DOHH2 (cell line): Measurements from ENCODE around the gene BOLA3.
A peak's percentile ranks its signal among the peaks of the same experiment; 100 is the strongest.

Source experiments
- H3F3A ChIP-seq: fragments of 200-600 bp; sonication (generic), shearing (Covaris generic); 2 replicates; pipeline ENCODE4 v1.6.0; 2016; ENCODE audit warnings: antibody characterized with exemption, mild to moderate bottlenecking; ENCODE audit not compliant: control insufficient read depth, insufficient read depth
- H3K27ac ChIP-seq: fragments of 200-600 bp; sonication (generic); 2 replicates; pipeline ENCODE4 v1.5.1; 2014; ENCODE audit warnings: low read depth, mild to moderate bottlenecking, low read length, moderate library complexity
- H3K27me3 ChIP-seq: fragments of 200-600 bp; sonication (generic); 2 replicates; pipeline ENCODE4 v1.6.1; 2014; ENCODE audit warnings: mild to moderate bottlenecking, low read length, mixed read lengths; ENCODE audit not compliant: control insufficient read depth
- H3K36me3 ChIP-seq: fragments of 200-600 bp; sonication (generic); 2 replicates; pipeline ENCODE4 v1.6.1; 2014; ENCODE audit warnings: mild to moderate bottlenecking, low read length, moderate library complexity, mixed read lengths; ENCODE audit not compliant: control insufficient read depth
- H3K4me1 ChIP-seq: fragments of 200-600 bp; sonication (generic); 2 replicates; pipeline ENCODE4 v1.6.1; 2014; ENCODE audit warnings: mild to moderate bottlenecking, low read length, mixed read lengths; ENCODE audit not compliant: control insufficient read depth
- H3K4me2 ChIP-seq: fragments of 200-600 bp; sonication (generic); 2 replicates; pipeline ENCODE4 v1.6.0; 2014; ENCODE audit warnings: mild to moderate bottlenecking, low read length, moderate library complexity
- H3K4me3 ChIP-seq: fragments of 200-600 bp; sonication (generic); 2 replicates; pipeline ENCODE4 v1.5.1; 2014; ENCODE audit warnings: mild to moderate bottlenecking, low read length, mixed read lengths
- H3K79me2 ChIP-seq: fragments of 200-600 bp; sonication (generic); 2 replicates; pipeline ENCODE4 v1.6.1; 2014; ENCODE audit warnings: mild to moderate bottlenecking, low read length, mixed read lengths; ENCODE audit not compliant: control insufficient read depth
- H3K9me2 ChIP-seq: fragments of 200-600 bp; sonication (generic); replicated peaks from 2 replicates; pipeline ENCODE4 v1.6.1; 2014; ENCODE audit warnings: mild to moderate bottlenecking, low read length, mixed read lengths; ENCODE audit not compliant: control insufficient read depth
- H3K9me3 ChIP-seq: fragments of 200-600 bp; sonication (generic); 2 replicates; pipeline ENCODE4 v1.6.1; 2014; ENCODE audit warnings: antibody characterized with exemption, low read length, mixed read lengths; ENCODE audit not compliant: control insufficient read depth, insufficient read depth
- H4K20me1 ChIP-seq: fragments of 200-600 bp; sonication (generic); 2 replicates; pipeline ENCODE4 v1.6.0; 2014; ENCODE audit warnings: low read depth, mild to moderate bottlenecking, antibody characterized with exemption, low read length, moderate library complexity; ENCODE audit not compliant: control insufficient read depth, insufficient read depth
- EZH2phosphoT487 ChIP-seq: fragments of 200-600 bp; sonication (generic); IDR thresholded peaks from 2 replicates; pipeline ENCODE4 v1.6.1; 2017; ENCODE audit warnings: borderline replicate concordance, mild to moderate bottlenecking, antibody characterized with exemption, low read length, moderate library complexity, mixed read lengths
- TF ChIP-seq, protein P1 (sequence below): fragments of 200-600 bp; sonication (generic); IDR thresholded peaks from one replicate; pipeline ENCODE4 v1.5.1; 2014; ENCODE audit warnings: antibody characterized with exemption, mild to moderate bottlenecking, low read depth, low read length; ENCODE audit not compliant: poor library complexity, severe bottlenecking

Gene BOLA3

DNA sequence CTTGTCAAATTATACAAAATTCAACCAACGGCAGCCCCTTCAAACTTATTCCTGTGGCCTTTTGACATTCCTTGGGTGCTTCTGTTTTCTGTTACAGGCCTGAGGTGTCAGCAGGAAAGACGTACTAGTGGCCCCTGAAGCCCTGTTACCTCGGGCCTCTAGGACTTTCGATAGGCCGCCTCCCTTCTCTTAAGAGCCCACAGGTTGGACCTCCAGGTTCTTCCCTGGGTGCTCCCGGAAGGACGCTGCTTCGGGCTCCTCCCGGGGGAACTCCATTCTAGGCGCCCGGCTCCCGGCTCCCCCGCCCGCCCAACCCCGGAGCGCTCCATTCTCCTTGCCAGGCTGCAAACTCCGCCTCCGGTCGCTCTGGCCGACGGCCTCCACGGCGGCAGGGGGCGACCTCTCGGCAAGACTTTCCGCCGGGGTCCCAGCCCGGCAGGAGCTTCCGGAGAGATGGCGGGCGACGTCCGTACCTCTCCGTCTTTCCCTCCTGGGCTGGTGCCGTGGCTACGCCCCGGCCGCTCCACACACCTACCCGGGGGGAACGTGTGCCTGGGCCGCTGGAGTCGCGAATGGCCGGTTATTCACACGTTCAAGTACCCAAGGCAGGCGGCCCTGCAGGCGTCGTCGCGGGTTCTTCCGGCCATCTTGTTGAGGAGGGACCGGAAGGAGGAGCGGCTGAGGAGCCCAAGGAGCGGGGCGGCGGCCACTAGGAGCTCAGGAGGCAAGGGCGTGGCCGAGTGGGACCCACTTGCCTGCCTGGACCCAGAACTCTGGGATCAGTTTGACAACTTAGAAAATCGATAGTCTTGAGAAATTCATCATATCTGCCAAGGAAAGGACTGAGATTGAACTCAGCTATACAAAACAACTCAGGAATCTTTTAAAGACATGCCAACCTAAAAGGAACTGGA is 27.5 kb downstream of the BOLA3 start:
- no peaks in the 10 kb centered on the region; the same call in 1 of the 2 replicates for H3F3A ChIP-seq
- peaks cover 9% of the 10 kb centered on the region for H3K4me1 ChIP-seq
- H3K4me2 ChIP-seq, result peak overlapping the region; percentile 70

DNA sequence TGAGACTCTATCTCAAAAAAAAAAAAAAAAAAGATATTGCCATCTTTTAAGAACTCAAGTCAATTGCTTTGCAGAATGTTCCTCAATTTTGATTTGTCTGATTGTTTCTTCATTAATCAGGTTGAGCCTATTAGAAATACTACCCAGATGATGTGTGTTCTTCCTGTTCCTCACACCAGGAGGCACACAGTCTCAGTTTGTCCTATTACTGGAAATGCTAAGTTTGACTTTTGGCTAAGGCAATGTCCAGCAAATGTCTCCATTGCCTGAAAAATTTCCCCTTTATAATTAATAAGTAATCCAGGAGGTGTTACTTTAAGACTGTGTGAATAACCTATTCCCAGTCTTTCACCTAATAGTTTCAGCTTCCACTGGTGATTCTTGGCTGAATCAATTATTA is 28.4 kb downstream of the BOLA3 start:
- peak overlapping the region; percentile 70 for H3K4me2 ChIP-seq
- H3K27ac ChIP-seq, result no peak overlapping the region
- H4K20me1 ChIP-seq, result no peaks in the 10 kb centered on the region
- H3F3A ChIP-seq, result no peaks in the 10 kb centered on the region; the same call in 1 of the 2 replicates
- H3K27me3 ChIP-seq, result 0 out of 2 replicates have a peak, but pooled peaks cover 2% of the 10 kb centered on the region
- H3K4me3 ChIP-seq, result no peak overlapping the region; the same call in 1 of the 2 replicates
- H3K9me3 ChIP-seq, result peaks cover 7% of the 10 kb centered on the region
- no peaks in the 10 kb centered on the region for H3K9me2 ChIP-seq
- no peaks in the 10 kb centered on the region for H3K79me2 ChIP-seq
- TF ChIP-seq, protein P1, sequence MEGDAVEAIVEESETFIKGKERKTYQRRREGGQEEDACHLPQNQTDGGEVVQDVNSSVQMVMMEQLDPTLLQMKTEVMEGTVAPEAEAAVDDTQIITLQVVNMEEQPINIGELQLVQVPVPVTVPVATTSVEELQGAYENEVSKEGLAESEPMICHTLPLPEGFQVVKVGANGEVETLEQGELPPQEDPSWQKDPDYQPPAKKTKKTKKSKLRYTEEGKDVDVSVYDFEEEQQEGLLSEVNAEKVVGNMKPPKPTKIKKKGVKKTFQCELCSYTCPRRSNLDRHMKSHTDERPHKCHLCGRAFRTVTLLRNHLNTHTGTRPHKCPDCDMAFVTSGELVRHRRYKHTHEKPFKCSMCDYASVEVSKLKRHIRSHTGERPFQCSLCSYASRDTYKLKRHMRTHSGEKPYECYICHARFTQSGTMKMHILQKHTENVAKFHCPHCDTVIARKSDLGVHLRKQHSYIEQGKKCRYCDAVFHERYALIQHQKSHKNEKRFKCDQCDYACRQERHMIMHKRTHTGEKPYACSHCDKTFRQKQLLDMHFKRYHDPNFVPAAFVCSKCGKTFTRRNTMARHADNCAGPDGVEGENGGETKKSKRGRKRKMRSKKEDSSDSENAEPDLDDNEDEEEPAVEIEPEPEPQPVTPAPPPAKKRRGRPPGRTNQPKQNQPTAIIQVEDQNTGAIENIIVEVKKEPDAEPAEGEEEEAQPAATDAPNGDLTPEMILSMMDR, result no peak
- no peak for TF ChIP-seq EZH2phosphoT487
- no peaks in the 10 kb centered on the region for H3K36me3 ChIP-seq
- H3K4me1 ChIP-seq, result peaks cover 9% of the 10 kb centered on the region

More for the DNA sequence above, 27.5 kb downstream of the BOLA3 start:
- Histone ChIP-seq H3K27me3 (0 out of 2 replicates have a peak, but pooled peaks cover 2% of the 10 kb centered on the region), H3K27ac (no peak overlapping the region), H3K4me3 (peak overlapping the region; percentile 78), H4K20me1 (no peaks in the 10 kb centered on the region), H3K79me2 (no peaks in the 10 kb centered on the region), H3K9me3 (peaks cover 7% of the 10 kb centered on the region), H3K36me3 (no peaks in the 10 kb centered on the region), H3K9me2 (no peaks in the 10 kb centered on the region)
- no peak for TF ChIP-seq EZH2phosphoT487
- TF ChIP-seq, protein P1, result peak; percentile 26

DNA sequence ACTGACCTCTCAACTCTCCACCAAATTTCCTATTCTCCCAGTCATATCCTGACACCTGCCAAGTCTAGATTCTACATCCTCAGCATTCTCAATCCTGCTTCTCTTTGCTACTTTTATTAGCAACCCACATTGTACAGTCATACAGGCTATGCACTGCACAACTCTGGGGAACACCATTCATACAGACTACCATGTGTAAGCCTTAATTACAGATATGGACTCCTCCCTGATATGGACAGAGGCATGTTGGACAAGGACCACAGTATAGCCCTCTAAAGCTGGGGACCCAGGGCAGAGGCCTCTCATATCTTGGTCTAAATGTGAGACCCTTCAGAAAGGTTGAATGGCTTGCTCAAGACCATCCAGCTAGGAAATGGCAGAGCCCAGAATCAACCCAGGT is 36.3 kb downstream of the BOLA3 start:
- H3K36me3 ChIP-seq, result no peaks in the 10 kb centered on the region

More for the DNA sequence above, 36.3 kb downstream of the BOLA3 start:
- Histone ChIP-seq H3K4me1 (no peaks in the 10 kb centered on the region), H3K27me3 (0 out of 2 replicates have a peak, but pooled peaks cover 2% of the 10 kb centered on the region), H3K9me2 (no peaks in the 10 kb centered on the region), H3K4me2 (no peak overlapping the region), H3K4me3 (no peak overlapping the region), H4K20me1 (no peaks in the 10 kb centered on the region), H3F3A (no peaks in the 10 kb centered on the region), H3K9me3 (no peaks in the 10 kb centered on the region), H3K27ac (no peak overlapping the region), H3K79me2 (no peaks in the 10 kb centered on the region)
- no peak for TF ChIP-seq EZH2phosphoT487
- TF ChIP-seq, protein P1, result no peak
